GM18858 (cell line): ENCODE data around the gene RIN1.

Experiments
- ATAC-seq: cut with Tn5 transposase; IDR thresholded peaks from one replicate; pipeline ENCODE4 v1.9.1; 2021; ENCODE audit not compliant: unreplicated experiment

Gene RIN1

GRCh38 chr11:66285250-66285947 lies 50.8 kb downstream of the RIN1 start:
- no peak for ATAC-seq

GRCh38 chr11:66284526-66285078 lies 51.6 kb downstream of the RIN1 start:
- no peak for ATAC-seq

DNA sequence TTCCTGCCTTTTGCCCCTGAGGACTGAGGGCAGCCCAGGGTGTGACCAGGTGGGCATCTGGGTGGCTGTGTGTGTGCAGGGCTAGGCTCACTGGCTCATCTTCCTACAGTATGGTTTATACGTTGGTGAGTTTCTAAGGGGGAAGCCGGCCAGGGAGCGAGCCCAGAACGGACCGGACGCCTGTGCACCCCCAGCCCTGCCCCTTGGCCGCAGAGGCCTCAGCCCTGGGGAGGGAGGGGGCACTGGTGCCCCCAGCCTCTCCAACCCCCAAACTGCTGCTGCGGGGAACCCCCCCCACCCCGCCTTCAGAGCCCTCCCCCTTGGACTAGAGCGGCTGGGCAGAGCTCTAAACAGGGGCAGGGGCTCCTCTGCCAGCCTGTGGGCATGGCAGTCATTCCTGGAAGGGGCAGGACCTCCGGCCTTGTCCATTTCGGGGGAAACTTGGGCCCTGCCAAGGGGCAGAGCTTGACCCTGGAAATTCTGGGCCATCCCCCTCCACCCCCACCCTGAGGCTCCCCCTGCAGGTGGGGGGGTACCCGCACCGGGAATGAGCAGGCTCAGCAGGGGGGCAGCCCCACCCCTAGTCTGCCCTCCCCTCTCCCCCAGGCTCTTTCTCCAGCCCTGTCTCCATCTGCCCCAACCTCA lies 52.7 kb downstream of the RIN1 start:
- ATAC-seq: no peak

DNA sequence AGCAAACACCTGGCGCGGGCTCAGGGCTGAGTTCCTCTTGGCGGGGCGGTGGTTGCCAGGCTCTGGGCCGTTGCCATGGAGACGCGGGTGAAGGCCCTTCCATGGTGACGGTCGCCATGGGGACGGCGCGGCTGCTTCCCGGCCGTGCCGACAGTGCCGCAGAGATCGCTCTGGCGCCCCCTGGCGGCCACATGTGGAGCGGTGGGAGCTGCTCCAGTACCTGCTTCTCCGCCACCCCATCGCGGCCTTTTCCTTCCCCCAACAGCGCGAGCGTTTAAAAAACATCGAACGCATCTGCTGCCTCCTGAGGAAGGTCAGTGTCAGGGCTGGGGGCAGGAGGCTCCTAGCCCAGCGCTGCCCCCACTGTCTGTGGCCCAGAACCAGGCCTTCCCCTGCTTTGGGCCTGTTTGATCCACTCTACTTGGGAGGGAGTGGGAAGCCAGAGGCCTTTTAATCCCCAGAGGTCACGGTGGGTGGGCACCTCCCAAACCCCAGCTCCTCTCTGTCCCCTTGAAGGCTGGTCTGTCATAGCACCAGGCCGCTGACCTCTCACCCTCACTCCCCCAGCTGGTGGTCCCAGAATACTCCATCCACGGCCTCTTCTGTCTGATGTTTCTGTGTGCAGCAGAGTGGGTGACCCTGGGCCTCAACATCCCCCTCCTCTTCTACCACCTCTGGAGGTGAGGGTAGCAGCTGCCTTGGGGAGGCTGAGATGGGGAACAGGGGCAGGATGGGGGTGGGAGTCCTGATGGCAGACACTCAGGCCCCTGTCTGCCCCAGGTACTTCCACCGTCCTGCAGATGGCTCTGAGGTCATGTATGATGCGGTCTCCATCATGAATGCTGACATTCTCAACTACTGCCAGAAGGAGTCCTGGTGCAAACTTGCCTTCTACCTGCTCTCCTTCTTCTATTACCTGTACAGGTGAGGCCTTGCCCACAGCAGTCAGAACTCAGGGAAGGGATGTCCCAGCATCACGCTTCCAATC lies 53.5 kb downstream of the RIN1 start:
- peak; percentile 89 for ATAC-seq
